CD4-positive, CD25-positive, alpha-beta regulatory T cell (primary cell): ENCODE results near the gene RNF166. TPM values are rescaled to one million over a fixed set of nuclear protein-coding genes. Genes with fewer than 3 reads are reported as not detected.

Experiments used
- ATAC-seq, 2 donors: fragments of 150-1000 bp; cut with Tn5 transposase; one replicate each; pipeline ENCODE4 v1.10.0; 2021; ENCODE audit warnings: low read depth in 2 of 2, moderate number of reproducible peaks in 2 of 2, moderate library complexity in 1 of 2
- DNase-seq, 3 donors: peaks; one replicate each; pipeline versions ENCODE4 v3.0.0 to v3.0.0-alpha.2; 2012 to 2022; ENCODE audit warnings: mixed read lengths in 1 of 3
- H3K27ac ChIP-seq: one replicate; pipeline ENCODE4 v1.7.0; 2013; ENCODE audit warnings: mild to moderate bottlenecking, low read length; ENCODE audit not compliant: insufficient read depth, poor library complexity, severe bottlenecking
- H3K27me3 ChIP-seq: one replicate; pipeline ENCODE4 v1.7.0; 2013; ENCODE audit warnings: low read length; ENCODE audit not compliant: control insufficient read depth, insufficient read depth
- H3K36me3 ChIP-seq: one replicate; pipeline ENCODE4 v1.7.0; 2013; ENCODE audit warnings: mild to moderate bottlenecking, low read length, moderate library complexity; ENCODE audit not compliant: control insufficient read depth, insufficient read depth
- H3K4me1 ChIP-seq: 2 replicates; pipeline ENCODE4 v1.7.0; 2013; ENCODE audit warnings: mild to moderate bottlenecking, low read length; ENCODE audit not compliant: insufficient read depth, control insufficient read depth, poor library complexity, severe bottlenecking
- H3K4me3 ChIP-seq: one replicate; pipeline ENCODE4 v1.7.0; 2013; ENCODE audit warnings: low read depth, mild to moderate bottlenecking, low read length, moderate library complexity
- H3K9me3 ChIP-seq, 2 experiments: 1 replicate in 1 of 2; 2 replicates in 1 of 2; pipeline ENCODE4 v1.7.0; 2013; ENCODE audit warnings: low read length in 2 of 2, mild to moderate bottlenecking in 1 of 2, moderate library complexity in 1 of 2; ENCODE audit not compliant: control insufficient read depth in 2 of 2
- H3K27ac Mint-ChIP-seq, 3 donors: one replicate each; pipeline ENCODE4 v1.8.0; 2020 to 2022; ENCODE audit warnings: mild to moderate bottlenecking in 3 of 3, mixed read lengths in 3 of 3, moderate library complexity in 2 of 3
- H3K27me3 Mint-ChIP-seq: one replicate; pipeline ENCODE4 v1.8.0; 2022; ENCODE audit warnings: mild to moderate bottlenecking, mixed read lengths
- H3K36me3 Mint-ChIP-seq: one replicate; pipeline ENCODE4 v1.8.0; 2020; ENCODE audit warnings: mixed read lengths
- H3K4me1 Mint-ChIP-seq, 4 donors: one replicate each; pipeline ENCODE4 v1.8.0; 2020 to 2022; ENCODE audit warnings: mixed read lengths in 4 of 4, mild to moderate bottlenecking in 1 of 4
- H3K4me3 Mint-ChIP-seq, 4 donors: one replicate each; pipeline ENCODE4 v1.8.0; 2020 to 2022; ENCODE audit warnings: mild to moderate bottlenecking in 4 of 4, mixed read lengths in 4 of 4, moderate library complexity in 3 of 4
- H3K9me3 Mint-ChIP-seq, 7 donors: one replicate each; pipeline ENCODE4 v1.8.0; 2020 to 2022; ENCODE audit warnings: mixed read lengths in 7 of 7, mild to moderate bottlenecking in 3 of 7, moderate library complexity in 2 of 7
- polyA plus RNA-seq, 4 donors: library from polyadenylated mRNA; unstranded; fragments of 300-500 nt; fragmentation: Illumina TruSeq; gene quantifications; one replicate each; pipeline ENCODE4 v1.2.3, GENCODE V29; 2021
- total RNA-seq: library from RNA; stranded (reverse); gene quantifications from one replicate; pipeline ENCODE4 v1.2.3, GENCODE V29; 2022

RNF166 gene
- total and polyA plus RNA-seq, 5 donors from 2014 or later, result 63.6 to 420 (median 98.0) TPM

- H3K27me3 ChIP-seq, result no peaks in the 10 kb centered on the region
- Mint-ChIP-seq H3K36me3 (no peaks in the 10 kb centered on the region), H3K27me3 (no peaks in the 10 kb centered on the region), H3K27ac (no peak overlapping the region), H3K9me3 (no peaks in the 10 kb centered on the region), H3K4me1 (peaks cover 0 to 37% (median 10%) of the 10 kb centered on the region in 4 donors), H3K4me3 (no peak overlapping the region)
- H3K4me1 ChIP-seq, result peaks cover 35% of the 10 kb centered on the region
- H3K36me3 ChIP-seq, result peaks cover 12% of the 10 kb centered on the region
- no peak overlapping the region for H3K27ac ChIP-seq
- no peak overlapping the region for H3K4me3 ChIP-seq
- no peaks in the 10 kb centered on the region for H3K9me3 ChIP-seq
- no peak for DNase-seq
- no peak for ATAC-seq
These were observed 36.8 kb upstream of the RNF166 start for GRCh38 chr16:88742896-88743605.

- no peaks in the 10 kb centered on the region for H3K27me3 Mint-ChIP-seq
- peaks cover 36% of the 10 kb centered on the region for H3K4me1 ChIP-seq
- no peak for DNase-seq
- H3K27ac Mint-ChIP-seq, result peak overlapping the region in 1 of 3 donors; percentile 82
- no peaks in the 10 kb centered on the region for H3K9me3 ChIP-seq
- H3K4me1 Mint-ChIP-seq, result peaks cover 0 to 28% (median 8%) of the 10 kb centered on the region in 4 donors
- H3K27me3 ChIP-seq, result no peaks in the 10 kb centered on the region
- ATAC-seq, result no peak
- H3K27ac ChIP-seq, result no peak overlapping the region
- peak overlapping the region in 1 of 4 donors; percentile 21 for H3K4me3 Mint-ChIP-seq
- H3K9me3 Mint-ChIP-seq, result no peaks in the 10 kb centered on the region
- no peaks in the 10 kb centered on the region for H3K36me3 Mint-ChIP-seq
- H3K36me3 ChIP-seq, result peaks cover 14% of the 10 kb centered on the region
- no peak overlapping the region for H3K4me3 ChIP-seq
These were observed 35.2 kb upstream of the RNF166 start for GRCh38 chr16:88741368-88741767.

- ATAC-seq (no peak), DNase-seq (no peak)
- Mint-ChIP-seq H3K27ac (no peak overlapping the region), H3K36me3 (no peaks in the 10 kb centered on the region), H3K9me3 (no peaks in the 10 kb centered on the region), H3K4me3 (no peak overlapping the region), H3K4me1 (peaks cover 0 to 22% (median 3%) of the 10 kb centered on the region in 4 donors), H3K27me3 (no peaks in the 10 kb centered on the region)
- Histone ChIP-seq H3K27ac (no peak overlapping the region), H3K9me3 (no peaks in the 10 kb centered on the region), H3K4me1 (peaks cover 29% of the 10 kb centered on the region), H3K27me3 (no peaks in the 10 kb centered on the region), H3K36me3 (peaks cover 16% of the 10 kb centered on the region), H3K4me3 (no peak overlapping the region)
These were observed 34.5 kb upstream of the RNF166 start for GRCh38 chr16:88740727-88741055.

GRCh38 chr16:88739977-88740726 is 33.9 kb upstream of the RNF166 start:
- peaks cover 0 to 16% (median under 1%) of the 10 kb centered on the region in 4 donors for H3K4me1 Mint-ChIP-seq
- Histone ChIP-seq H3K27me3 (no peaks in the 10 kb centered on the region), H3K4me3 (no peak overlapping the region), H3K36me3 (peaks cover 21% of the 10 kb centered on the region), H3K4me1 (peaks cover 24% of the 10 kb centered on the region), H3K9me3 (no peaks in the 10 kb centered on the region), H3K27ac (no peak overlapping the region)
- ATAC-seq (no peak), DNase-seq (no peak)
- H3K27ac Mint-ChIP-seq, result no peak overlapping the region
- H3K27me3 Mint-ChIP-seq, result no peaks in the 10 kb centered on the region
- H3K36me3 Mint-ChIP-seq, result no peaks in the 10 kb centered on the region
- H3K4me3 Mint-ChIP-seq, result no peak overlapping the region
- no peaks in the 10 kb centered on the region for H3K9me3 Mint-ChIP-seq

- Mint-ChIP-seq H3K4me3 (no peak overlapping the region), H3K27me3 (no peaks in the 10 kb centered on the region), H3K4me1 (peaks cover 0 to 12% (median 0%) of the 10 kb centered on the region in 4 donors), H3K27ac (peak overlapping the region in 1 of 3 donors; percentile 46), H3K9me3 (no peaks in the 10 kb centered on the region), H3K36me3 (no peaks in the 10 kb centered on the region)
- Histone ChIP-seq H3K4me3 (no peak overlapping the region), H3K4me1 (peaks cover 16% of the 10 kb centered on the region), H3K27ac (no peak overlapping the region), H3K36me3 (peaks cover 26% of the 10 kb centered on the region), H3K27me3 (no peaks in the 10 kb centered on the region), H3K9me3 (no peaks in the 10 kb centered on the region)
- ATAC-seq, result no peak
- no peak for DNase-seq
These were observed 33.1 kb upstream of the RNF166 start for GRCh38 chr16:88739139-88739976.

- H3K27ac Mint-ChIP-seq, result no peak overlapping the region
- H3K27me3 Mint-ChIP-seq, result no peaks in the 10 kb centered on the region
- Histone ChIP-seq H3K4me1 (peaks cover 7% of the 10 kb centered on the region), H3K9me3 (no peaks in the 10 kb centered on the region), H3K4me3 (no peak overlapping the region), H3K36me3 (peaks cover 30% of the 10 kb centered on the region), H3K27ac (no peak overlapping the region), H3K27me3 (no peaks in the 10 kb centered on the region)
- no peak for DNase-seq
- H3K4me1 Mint-ChIP-seq, result peaks cover 0 to 3% (median 0%) of the 10 kb centered on the region in 4 donors
- ATAC-seq, result no peak
- H3K9me3 Mint-ChIP-seq, result no peaks in the 10 kb centered on the region
- H3K4me3 Mint-ChIP-seq, result no peak overlapping the region
- no peaks in the 10 kb centered on the region for H3K36me3 Mint-ChIP-seq
These were observed 32.2 kb upstream of the RNF166 start for GRCh38 chr16:88738151-88739084.
